Fibroblast of the aortic adventitia (primary cell): ENCODE results near the gene NEU4. TPM values are rescaled to one million over a fixed set of nuclear protein-coding genes. Genes with fewer than 3 reads are reported as not detected.
"Not testable (repeated sequence)": the region's sequence is repeated elsewhere in the genome, so short reads cannot be mapped to it uniquely, and the experiment has no call there.

ENCODE experiments used
- DNase-seq: peaks from one replicate; pipeline ENCODE4 v3.0.0-alpha.2; 2010; ENCODE audit warnings: low read depth
- H3K4me3 ChIP-seq: 2 replicates; pipeline ENCODE4 v1.5.1; 2011; ENCODE audit warnings: low read depth, mild to moderate bottlenecking, control low read depth, low read length, moderate library complexity
- total RNA-seq: library from RNA; depleted of rRNA; stranded (reverse); fragments of >200 nt; gene quantifications from 2 replicates; pipeline ENCODE4 v1.2.3, GENCODE V29; 2012; ENCODE audit warnings: low replicate concordance
- TF ChIP-seq, protein P1 (sequence below): IDR thresholded peaks from 2 replicates; pipeline ENCODE4 v1.5.1; 2011; ENCODE audit warnings: mild to moderate bottlenecking, low read length, control low read depth, inconsistent platforms; ENCODE audit not compliant: insufficient read depth

NEU4 gene
- total RNA-seq, 1 donor: not detected

DNA sequence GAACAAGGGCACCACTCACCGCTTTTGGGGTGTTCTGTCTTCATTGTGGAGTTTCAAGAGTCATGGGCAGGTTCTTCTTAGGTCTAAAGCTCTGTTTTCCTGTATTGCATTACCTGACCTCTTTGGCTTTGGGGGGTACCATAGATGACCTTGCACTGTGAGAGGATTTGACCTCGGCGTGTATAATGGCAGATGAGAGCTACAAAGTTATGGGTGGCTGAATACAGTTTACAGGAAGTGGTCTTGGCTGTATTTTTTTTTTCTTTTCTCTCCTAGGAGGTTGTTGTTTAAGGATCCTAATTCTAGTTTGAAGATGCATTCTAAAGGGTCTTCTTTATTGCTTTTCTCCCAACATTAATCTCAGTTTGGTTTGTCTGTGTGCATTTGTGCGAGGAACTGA, 20.9 kb upstream of the NEU4 start:
- H3K4me3 ChIP-seq: no peak overlapping the region
- DNase-seq: no peak
- TF ChIP-seq, protein P1, sequence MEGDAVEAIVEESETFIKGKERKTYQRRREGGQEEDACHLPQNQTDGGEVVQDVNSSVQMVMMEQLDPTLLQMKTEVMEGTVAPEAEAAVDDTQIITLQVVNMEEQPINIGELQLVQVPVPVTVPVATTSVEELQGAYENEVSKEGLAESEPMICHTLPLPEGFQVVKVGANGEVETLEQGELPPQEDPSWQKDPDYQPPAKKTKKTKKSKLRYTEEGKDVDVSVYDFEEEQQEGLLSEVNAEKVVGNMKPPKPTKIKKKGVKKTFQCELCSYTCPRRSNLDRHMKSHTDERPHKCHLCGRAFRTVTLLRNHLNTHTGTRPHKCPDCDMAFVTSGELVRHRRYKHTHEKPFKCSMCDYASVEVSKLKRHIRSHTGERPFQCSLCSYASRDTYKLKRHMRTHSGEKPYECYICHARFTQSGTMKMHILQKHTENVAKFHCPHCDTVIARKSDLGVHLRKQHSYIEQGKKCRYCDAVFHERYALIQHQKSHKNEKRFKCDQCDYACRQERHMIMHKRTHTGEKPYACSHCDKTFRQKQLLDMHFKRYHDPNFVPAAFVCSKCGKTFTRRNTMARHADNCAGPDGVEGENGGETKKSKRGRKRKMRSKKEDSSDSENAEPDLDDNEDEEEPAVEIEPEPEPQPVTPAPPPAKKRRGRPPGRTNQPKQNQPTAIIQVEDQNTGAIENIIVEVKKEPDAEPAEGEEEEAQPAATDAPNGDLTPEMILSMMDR: no peak

GRCh38 chr2:241788572-241788971, 20.4 kb upstream of the NEU4 start:
- no peak for DNase-seq
- no peak overlapping the region for H3K4me3 ChIP-seq
- TF ChIP-seq, protein P1: no peak

DNA sequence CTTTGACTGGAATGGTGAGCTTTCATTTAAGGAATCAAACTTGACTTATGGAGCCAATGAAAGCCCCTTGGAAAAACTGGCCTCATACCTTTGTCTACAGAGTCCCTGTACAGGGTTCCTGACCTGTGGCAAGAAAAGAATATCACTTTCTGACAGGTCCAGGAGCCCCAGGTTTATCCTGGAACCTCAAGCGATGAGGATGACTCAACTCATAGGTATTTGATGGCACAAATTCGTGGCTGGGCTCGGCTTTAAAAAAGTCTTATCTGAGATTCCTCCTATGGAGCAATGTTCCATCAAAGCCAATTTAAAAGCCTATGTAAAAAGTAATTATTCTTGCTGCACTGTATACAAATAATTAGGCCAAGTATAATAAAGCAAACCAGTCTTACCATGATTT, 17.6 kb upstream of the NEU4 start:
- DNase-seq: peak; percentile 66
- not testable (repeated sequence) for H3K4me3 ChIP-seq

GRCh38 chr2:241793385-241793784, 15.6 kb upstream of the NEU4 start:
- DNase-seq: no peak
- H3K4me3 ChIP-seq: no peak overlapping the region
- TF ChIP-seq, protein P1: no peak

DNA sequence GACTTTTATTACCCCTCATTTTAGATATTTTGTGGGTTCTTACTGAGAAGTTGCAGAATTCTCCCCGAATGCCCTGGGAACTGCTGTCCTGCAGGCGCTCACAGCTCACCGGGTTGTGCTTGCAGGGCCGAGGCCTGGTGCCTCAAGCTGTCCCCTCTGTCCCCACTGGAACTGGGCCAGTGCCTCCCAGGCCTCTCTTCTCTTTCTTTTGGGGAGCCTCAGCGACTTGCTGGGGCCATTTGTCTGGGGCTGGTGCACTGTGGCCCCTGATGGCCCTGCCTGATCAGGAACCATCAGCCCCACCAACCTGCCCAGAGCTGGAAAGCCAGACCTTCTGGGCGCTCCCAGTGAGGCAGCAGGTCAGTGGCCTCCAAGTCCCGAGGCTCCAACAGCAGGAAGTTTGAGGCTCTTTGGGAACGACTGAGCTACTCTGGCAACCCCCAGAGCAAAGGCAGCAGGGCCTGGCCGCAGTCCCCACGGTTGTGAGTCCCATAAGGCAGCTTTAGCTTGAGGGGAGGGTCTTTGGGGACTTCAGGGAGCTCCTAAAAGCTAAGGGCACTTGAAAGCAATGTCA, 14.7 kb upstream of the NEU4 start:
- no peak for DNase-seq
- TF ChIP-seq, protein P1: no peak
- no peak overlapping the region for H3K4me3 ChIP-seq

GRCh38 chr2:241795021-241795999, 13.7 kb upstream of the NEU4 start:
- TF ChIP-seq, protein P1: no peak
- DNase-seq: no peak
- H3K4me3 ChIP-seq: no peak overlapping the region

- TF ChIP-seq, protein P1: no peak
- DNase-seq: no peak
These were observed 12.8 kb upstream of the NEU4 start for GRCh38 chr2:241796209-241796608.

More at GRCh38 chr2:241796209-241796608, 12.8 kb upstream of the NEU4 start:
- no peak overlapping the region for H3K4me3 ChIP-seq
